Endodermal cell (in vitro differentiated cells): ENCODE results near the gene HSPH1. TPM values are rescaled to one million over a fixed set of nuclear protein-coding genes. Genes with fewer than 3 reads are reported as not detected.

Source experiments
- DNase-seq: peaks from one replicate; pipeline ENCODE4 v3.0.0-alpha.2; 2017
- H3K27ac ChIP-seq: 2 replicates; pipeline ENCODE4 v1.5.1; 2013; ENCODE audit warnings: mild to moderate bottlenecking, low read depth, low read length, moderate library complexity
- H3K27me3 ChIP-seq: 2 replicates; pipeline ENCODE4 v1.6.1; 2013; ENCODE audit warnings: mild to moderate bottlenecking, low read length, moderate library complexity; ENCODE audit not compliant: insufficient read depth, control insufficient read depth, poor library complexity, severe bottlenecking
- H3K36me3 ChIP-seq: 2 replicates; pipeline ENCODE4 v1.7.0; 2013; ENCODE audit warnings: mild to moderate bottlenecking, low read length, moderate library complexity; ENCODE audit not compliant: control insufficient read depth, insufficient read depth
- H3K4me1 ChIP-seq: one replicate; pipeline ENCODE4 v1.7.0; 2013; ENCODE audit warnings: low read length; ENCODE audit not compliant: control insufficient read depth, insufficient read depth
- H3K4me3 ChIP-seq: 2 replicates; pipeline ENCODE4 v1.5.1; 2013; ENCODE audit warnings: mild to moderate bottlenecking, low read length, moderate library complexity
- H3K9ac ChIP-seq: 2 replicates; pipeline ENCODE4 v1.6.1; 2013; ENCODE audit warnings: mild to moderate bottlenecking, low read length, moderate library complexity; ENCODE audit not compliant: poor library complexity, severe bottlenecking; ENCODE audit errors: extremely low read depth
- H3K9me3 ChIP-seq: 2 replicates; pipeline ENCODE4 v1.6.1; 2013; ENCODE audit warnings: mild to moderate bottlenecking, low read length, moderate library complexity; ENCODE audit not compliant: control insufficient read depth
- H3K27ac Mint-ChIP-seq: 2 replicates; pipeline ENCODE4 v1.8.0; 2020; ENCODE audit warnings: mixed read lengths
- H3K27me3 Mint-ChIP-seq: 2 replicates; pipeline ENCODE4 v1.8.0; 2021; ENCODE audit warnings: mild to moderate bottlenecking, mixed read lengths; ENCODE audit not compliant: insufficient read depth
- H3K36me3 Mint-ChIP-seq: 2 replicates; pipeline ENCODE4 v1.8.0; 2020; ENCODE audit warnings: low read depth, mixed read lengths
- H3K4me1 Mint-ChIP-seq: 2 replicates; pipeline ENCODE4 v1.8.0; 2020; ENCODE audit warnings: mixed read lengths
- H3K4me3 Mint-ChIP-seq: 2 replicates; pipeline ENCODE4 v1.8.0; 2020; ENCODE audit warnings: mild to moderate bottlenecking, moderate library complexity, mixed read lengths
- H3K9me3 Mint-ChIP-seq: 2 replicates; pipeline ENCODE4 v1.8.0; 2020; ENCODE audit warnings: mild to moderate bottlenecking, mixed read lengths
- CTCF ChIP-seq: fragments of 200-600 bp; sonication (generic); conservative IDR thresholded peaks from 2 replicates; pipeline ENCODE4 v1.5.0; 2021; ENCODE audit warnings: antibody characterized with exemption, mild to moderate bottlenecking
- WGBS, 2 experiments: methylation state at CpG; one replicate each; pipeline versions ENCODE4 v1.1.5 to v1.1.7; 2013; ENCODE audit warnings: missing lambda C conversion rate in 2 of 2, mixed read lengths in 1 of 2; ENCODE audit not compliant: insufficient coverage in 1 of 2, insufficient read length in 1 of 2; 5-methylcytosine and 5-hydroxymethylcytosine counted together
- total RNA-seq, 2 donors: library from RNA; stranded (reverse); fragmentation: NEBNext Ultra II Directional in 1 of 2; extraction: Animal tissue kit (Norgen Biotek cat#: 25700) in 1 of 2; gene quantifications; 2 replicates in 1 of 2; 3 replicates in 1 of 2; pipeline ENCODE4 v1.2.1, GENCODE V29; 2021

HSPH1 gene
- total RNA-seq, 2 donors from 2014 or later = 88.0 to 120 TPM

GRCh38 chr13:31172001-31172400 lies 10.3 kb upstream of the HSPH1 start:
- H3K36me3 ChIP-seq = no peaks in the 10 kb centered on the region
- no peaks in the 10 kb centered on the region for H3K27me3 ChIP-seq
- Mint-ChIP-seq H3K27me3 (no peaks in the 10 kb centered on the region), H3K27ac (no peak overlapping the region), H3K36me3 (no peaks in the 10 kb centered on the region), H3K4me1 (peaks cover 7% of the 10 kb centered on the region), H3K9me3 (no peaks in the 10 kb centered on the region), H3K4me3 (no peak overlapping the region)
- H3K9ac ChIP-seq = no peak overlapping the region
- H3K27ac ChIP-seq = no peak overlapping the region
- H3K9me3 ChIP-seq = no peaks in the 10 kb centered on the region
- H3K4me1 ChIP-seq = peaks cover 5% of the 10 kb centered on the region
- no peak overlapping the region for H3K4me3 ChIP-seq
- no peak for DNase-seq
- 94 to 100% methylated on average over 1 to 2 of the region's 3 CpGs for WGBS, 2 experiments
- TF ChIP-seq CTCF = no peak

- TF ChIP-seq CTCF = no peak
- H3K36me3 Mint-ChIP-seq = no peaks in the 10 kb centered on the region
- no peaks in the 10 kb centered on the region for H3K9me3 ChIP-seq
- H3K4me3 ChIP-seq = no peak overlapping the region
- H3K27me3 Mint-ChIP-seq = peaks cover 1% of the 10 kb centered on the region
- no peaks in the 10 kb centered on the region for H3K27me3 ChIP-seq
- H3K36me3 ChIP-seq = no peaks in the 10 kb centered on the region
- no peaks in the 10 kb centered on the region for H3K4me1 Mint-ChIP-seq
- no peaks in the 10 kb centered on the region for H3K4me1 ChIP-seq
- no peak overlapping the region for H3K9ac ChIP-seq
- H3K9me3 Mint-ChIP-seq = no peaks in the 10 kb centered on the region
- DNase-seq = no peak
- H3K27ac Mint-ChIP-seq = no peak overlapping the region
- no peak overlapping the region for H3K4me3 Mint-ChIP-seq
- WGBS, 2 experiments = 86 to 87% methylated on average over 3 to 11 of the region's 11 CpGs
- no peak overlapping the region for H3K27ac ChIP-seq
Observed at GRCh38 chr13:31168736-31169135, 7.0 kb upstream of the HSPH1 start.

- no peak overlapping the region for H3K4me3 Mint-ChIP-seq
- no peak for TF ChIP-seq CTCF
- no peak for DNase-seq
- H3K27me3 ChIP-seq = no peaks in the 10 kb centered on the region
- H3K9me3 ChIP-seq = no peaks in the 10 kb centered on the region
- H3K27ac ChIP-seq = no peak overlapping the region
- no peak overlapping the region for H3K4me3 ChIP-seq
- no peaks in the 10 kb centered on the region for H3K36me3 ChIP-seq
- H3K4me1 ChIP-seq = no peaks in the 10 kb centered on the region
- H3K4me1 Mint-ChIP-seq = no peaks in the 10 kb centered on the region
- 86% methylated on average over 2 of the region's 2 CpGs; no CpG with 5 or more reads in 1 of the 2 experiments for WGBS, 2 experiments
- no peaks in the 10 kb centered on the region for H3K36me3 Mint-ChIP-seq
- H3K9ac ChIP-seq = no peak overlapping the region
- H3K27ac Mint-ChIP-seq = no peak overlapping the region
- H3K27me3 Mint-ChIP-seq = peaks cover 1% of the 10 kb centered on the region
- H3K9me3 Mint-ChIP-seq = no peaks in the 10 kb centered on the region
Observed at GRCh38 chr13:31168166-31168565, 6.5 kb upstream of the HSPH1 start.
